Neuronal stem cell (in vitro differentiated cells): Measurements from ENCODE around the gene ZNF648.

ENCODE experiments used
- DNase-seq: peaks from one replicate; pipeline ENCODE4 v3.0.0-alpha.2; 2013; ENCODE audit warnings: low spot score
- H2AFZ ChIP-seq: one replicate; pipeline ENCODE4 v1.6.1; 2013; ENCODE audit warnings: mild to moderate bottlenecking, low read length, inconsistent platforms
- H2AK5ac ChIP-seq: 2 replicates; pipeline ENCODE4 v1.6.1; 2013; ENCODE audit warnings: low read depth, mild to moderate bottlenecking, inconsistent platforms, low read length, moderate library complexity, mixed read lengths
- H2BK120ac ChIP-seq: 2 replicates; pipeline ENCODE4 v1.6.1; 2013; ENCODE audit warnings: low read depth, mild to moderate bottlenecking, inconsistent platforms, low read length, moderate library complexity, mixed read lengths
- H2BK12ac ChIP-seq: one replicate; pipeline ENCODE4 v1.6.1; 2013; ENCODE audit warnings: low read length, inconsistent platforms
- H2BK15ac ChIP-seq: 2 replicates; pipeline ENCODE4 v1.6.1; 2013; ENCODE audit warnings: mild to moderate bottlenecking, low read length, inconsistent platforms, mixed read lengths
- H2BK5ac ChIP-seq: one replicate; pipeline ENCODE4 v1.6.1; 2013; ENCODE audit warnings: inconsistent platforms, mild to moderate bottlenecking, low read length, moderate library complexity
- H3K14ac ChIP-seq: one replicate; pipeline ENCODE4 v1.6.1; 2013; ENCODE audit warnings: low read length, inconsistent platforms
- H3K18ac ChIP-seq: 2 replicates; pipeline ENCODE4 v1.6.1; 2013; ENCODE audit warnings: low read length, inconsistent platforms
- H3K23ac ChIP-seq: 2 replicates; pipeline ENCODE4 v1.6.1; 2013; ENCODE audit warnings: low read depth, mild to moderate bottlenecking, mixed read lengths, low read length, inconsistent platforms; ENCODE audit not compliant: poor library complexity
- H3K27ac ChIP-seq: replicated peaks from 3 replicates; pipeline ENCODE4 v1.5.1; 2013; ENCODE audit warnings: low read length, inconsistent platforms
- H3K27me3 ChIP-seq, 3 experiments: 2 replicates each; pipeline ENCODE4 v1.6.1; 2013; ENCODE audit warnings: low read length in 3 of 3, mild to moderate bottlenecking in 2 of 3, inconsistent platforms in 1 of 3, low read depth in 1 of 3, mixed read lengths in 1 of 3, moderate library complexity in 1 of 3; ENCODE audit not compliant: control insufficient read depth in 3 of 3, insufficient read depth in 3 of 3
- H3K36me3 ChIP-seq, 2 donors: replicated peaks in 1 of 2; 2 replicates each; pipeline ENCODE4 v1.6.1; 2013; ENCODE audit warnings: low read length in 2 of 2; ENCODE audit not compliant: control insufficient read depth in 2 of 2, insufficient read depth in 2 of 2
- H3K4ac ChIP-seq: 2 replicates; pipeline ENCODE4 v1.6.1; 2013; ENCODE audit warnings: inconsistent platforms, mild to moderate bottlenecking, low read length, moderate library complexity
- H3K4me1 ChIP-seq, 2 donors: 1 replicate in 1 of 2; 2 replicates in 1 of 2; pipeline ENCODE4 v1.6.1; 2013; ENCODE audit warnings: low read length in 2 of 2, low read depth in 1 of 2; ENCODE audit not compliant: control insufficient read depth in 2 of 2, insufficient read depth in 1 of 2
- H3K4me2 ChIP-seq: one replicate; pipeline ENCODE4 v1.6.1; 2013; ENCODE audit warnings: mild to moderate bottlenecking, low read length, inconsistent platforms; ENCODE audit not compliant: insufficient read depth, poor library complexity, severe bottlenecking
- H3K4me3 ChIP-seq, 2 donors: 2 replicates each; pipeline ENCODE4 v1.5.1; 2013; ENCODE audit warnings: low read length in 2 of 2, mild to moderate bottlenecking in 2 of 2, inconsistent platforms in 1 of 2, moderate library complexity in 1 of 2
- H3K79me1 ChIP-seq: one replicate; pipeline ENCODE4 v1.6.1; 2013; ENCODE audit warnings: low read depth, mild to moderate bottlenecking, inconsistent platforms, low read length, moderate library complexity
- H3K9ac ChIP-seq: one replicate; pipeline ENCODE4 v1.6.1; 2013; ENCODE audit warnings: mild to moderate bottlenecking, low read depth, low read length, inconsistent platforms; ENCODE audit not compliant: poor library complexity
- H3K9me3 ChIP-seq, 2 donors: replicated peaks in 1 of 2; 2 replicates each; pipeline versions ENCODE3 to v1.6.1; 2013; ENCODE audit warnings: low read length in 2 of 2, mild to moderate bottlenecking in 2 of 2, inconsistent platforms in 1 of 2, low read depth in 1 of 2, mixed read lengths in 1 of 2, moderate library complexity in 1 of 2; ENCODE audit not compliant: control insufficient read depth in 2 of 2, insufficient read depth in 1 of 2
- H4K8ac ChIP-seq: one replicate; pipeline ENCODE4 v1.6.1; 2013; ENCODE audit warnings: low read depth, mild to moderate bottlenecking, inconsistent platforms, low read length, moderate library complexity
- H4K91ac ChIP-seq: one replicate; pipeline ENCODE4 v1.6.1; 2013; ENCODE audit warnings: low read length, low read depth, mild to moderate bottlenecking, inconsistent platforms; ENCODE audit not compliant: poor library complexity
- WGBS, 2 donors: extraction: QIAGEN DNeasy Blood & Tissue Kit; methylation state at CpG; one replicate each; pipeline ENCODE4 v1.1.7; 2013; ENCODE audit warnings: missing lambda C conversion rate in 2 of 2, mixed read lengths in 1 of 2; ENCODE audit not compliant: insufficient read length in 2 of 2, insufficient replicate concordance in 1 of 2; ENCODE audit errors: extremely low coverage in 2 of 2; 5-methylcytosine and 5-hydroxymethylcytosine counted together

ZNF648 gene

GRCh38 chr1:182087719-182088350 lies 26.3 kb upstream of the ZNF648 start:
- Histone ChIP-seq H4K8ac (no peak overlapping the region), H3K23ac (no peak overlapping the region), H3K79me1 (no peaks in the 10 kb centered on the region), H3K4me3 (no peak overlapping the region), H2BK12ac (peak overlapping the region; percentile 11), H2BK120ac (no peak overlapping the region), H2BK5ac (no peak overlapping the region), H2AK5ac (peak overlapping the region; percentile 21), H3K36me3 (no peaks in the 10 kb centered on the region), H3K9me3 (no peaks in the 10 kb centered on the region), H3K9ac (no peak overlapping the region), H3K18ac (peak overlapping the region; percentile 68), H3K14ac (no peak overlapping the region), H3K4me1 (peaks cover 0 to 9% of the 10 kb centered on the region in 2 donors), H3K4ac (no peak overlapping the region), H2AFZ (no peak overlapping the region), H4K91ac (no peak overlapping the region), H3K27me3 (peaks cover 0 to 10% (median 0%) of the 10 kb centered on the region in 3 experiments), H3K27ac (no peak overlapping the region), H2BK15ac (peak overlapping the region; percentile 64), H3K4me2 (no peak overlapping the region)
- DNase-seq: no peak
- no CpG with 5 or more reads among the region's 6 CpGs for WGBS, 2 donors

- no peak overlapping the region for H4K8ac ChIP-seq
- no peak overlapping the region for H2BK120ac ChIP-seq
- H3K79me1 ChIP-seq: no peaks in the 10 kb centered on the region
- no peak overlapping the region for H3K4me3 ChIP-seq
- H2AFZ ChIP-seq: no peak overlapping the region
- H3K27me3 ChIP-seq: peaks cover 0 to 10% (median 0%) of the 10 kb centered on the region in 3 experiments
- no peak overlapping the region for H3K4ac ChIP-seq
- H2BK5ac ChIP-seq: no peak overlapping the region
- WGBS, 2 donors: no CpG with 5 or more reads among the region's 2 CpGs
- H3K9ac ChIP-seq: no peak overlapping the region
- H3K36me3 ChIP-seq: no peaks in the 10 kb centered on the region
- no peak overlapping the region for H2AK5ac ChIP-seq
- no peak overlapping the region for H2BK15ac ChIP-seq
- no peak overlapping the region for H2BK12ac ChIP-seq
- no peak for DNase-seq
- no peaks in the 10 kb centered on the region for H3K9me3 ChIP-seq
- peaks cover 0 to 9% of the 10 kb centered on the region in 2 donors for H3K4me1 ChIP-seq
- no peak overlapping the region for H3K27ac ChIP-seq
- no peak overlapping the region for H4K91ac ChIP-seq
- H3K18ac ChIP-seq: no peak overlapping the region
- H3K23ac ChIP-seq: no peak overlapping the region
- no peak overlapping the region for H3K14ac ChIP-seq
- no peak overlapping the region for H3K4me2 ChIP-seq
Measured at GRCh38 chr1:182087304-182087703, 25.8 kb upstream of the ZNF648 start.

GRCh38 chr1:182086620-182087019 lies 25.1 kb upstream of the ZNF648 start:
- no peak overlapping the region for H2AK5ac ChIP-seq
- H3K9ac ChIP-seq: no peak overlapping the region
- H3K14ac ChIP-seq: no peak overlapping the region
- no peak overlapping the region for H3K4me3 ChIP-seq
- H3K18ac ChIP-seq: no peak overlapping the region
- H3K27me3 ChIP-seq: peaks cover 0 to 10% (median 0%) of the 10 kb centered on the region in 3 experiments
- H3K4me1 ChIP-seq: peaks cover 0 to 9% of the 10 kb centered on the region in 2 donors
- no peak overlapping the region for H4K8ac ChIP-seq
- no peak for DNase-seq
- H3K23ac ChIP-seq: no peak overlapping the region
- no peak overlapping the region for H2BK15ac ChIP-seq
- H3K27ac ChIP-seq: no peak overlapping the region
- WGBS, 2 donors: no CpG with 5 or more reads among the region's 7 CpGs
- H3K4ac ChIP-seq: no peak overlapping the region
- H2BK120ac ChIP-seq: no peak overlapping the region
- no peaks in the 10 kb centered on the region for H3K36me3 ChIP-seq
- H4K91ac ChIP-seq: no peak overlapping the region
- no peaks in the 10 kb centered on the region for H3K79me1 ChIP-seq
- H3K4me2 ChIP-seq: no peak overlapping the region
- no peak overlapping the region for H2BK5ac ChIP-seq
- no peaks in the 10 kb centered on the region for H3K9me3 ChIP-seq
- no peak overlapping the region for H2AFZ ChIP-seq
- H2BK12ac ChIP-seq: no peak overlapping the region

- Histone ChIP-seq H3K4me1 (peaks cover 0 to 4% of the 10 kb centered on the region in 2 donors), H2AFZ (no peak overlapping the region), H3K27ac (no peak overlapping the region), H2BK120ac (peak overlapping the region; percentile 18), H3K4me3 (no peak overlapping the region), H2AK5ac (peak overlapping the region; percentile 95), H3K9me3 (no peaks in the 10 kb centered on the region), H3K79me1 (no peaks in the 10 kb centered on the region), H4K91ac (no peak overlapping the region), H3K9ac (no peak overlapping the region), H3K4me2 (no peak overlapping the region), H3K4ac (no peak overlapping the region), H3K36me3 (no peaks in the 10 kb centered on the region), H4K8ac (no peak overlapping the region), H3K27me3 (peaks cover 0 to 10% (median 0%) of the 10 kb centered on the region in 3 experiments), H2BK12ac (no peak overlapping the region), H2BK5ac (peak overlapping the region; percentile 27), H3K14ac (no peak overlapping the region), H3K18ac (peak overlapping the region; percentile 38), H3K23ac (peak overlapping the region; percentile 12), H2BK15ac (peak overlapping the region; percentile 42)
- WGBS, 2 donors: no CpG with 5 or more reads among the region's 8 CpGs
- no peak for DNase-seq
Measured at GRCh38 chr1:182086136-182086535, 24.6 kb upstream of the ZNF648 start.
